Measurements from ENCODE around the gene IFNLR1. TPM values are rescaled to one million over a fixed set of nuclear protein-coding genes. Genes with fewer than 3 reads are reported as not detected.

Gene IFNLR1
- polyA plus RNA-seq, 3 donors: not detected

- no peak overlapping the region for H3K27ac Mint-ChIP-seq
- no peak overlapping the region for H3K4me3 Mint-ChIP-seq
- no peak for DNase-seq
- 92% methylated on average over 5 of the region's 12 CpGs for WGBS (ENCODE audit: insufficient coverage)
- no peaks in the 10 kb centered on the region for H3K4me1 Mint-ChIP-seq
- Histone ChIP-seq H3K9ac (ENCODE audit: insufficient read depth, low read length, poor library complexity, severe bottlenecking) (no peak overlapping the region), H2AFZ (ENCODE audit: insufficient read depth, low read depth, low read length, poor library complexity, severe bottlenecking) (no peak overlapping the region), H4K20me1 (ENCODE audit: insufficient read depth, low read length) (no peaks in the 10 kb centered on the region), H3K4me3 (replicated peaks in 1 of 3; ENCODE audit: low read depth in 2 of 3, low read length in 3 of 3) (no peak overlapping the region), H3K9me3 (replicated peaks in 1 of 2; ENCODE audit: control insufficient read depth in 1 of 2, insufficient read depth in 1 of 2, low read length in 2 of 2) (peaks cover 0 to 4% of the 10 kb centered on the region in 2 donors), H3K79me2 (ENCODE audit: insufficient read depth, low read length) (no peaks in the 10 kb centered on the region), H3K4me1 (ENCODE audit: control insufficient read depth in 1 of 2, insufficient read depth in 2 of 2, low read length in 2 of 2) (no peaks in the 10 kb centered on the region), H3K27me3 (ENCODE audit: control insufficient read depth in 2 of 2, insufficient read depth in 2 of 2, low read length in 2 of 2) (no peaks in the 10 kb centered on the region), H3K27ac (ENCODE audit: low read depth in 1 of 2, low read length in 2 of 2) (no peak overlapping the region), H3K36me3 (replicated peaks in 1 of 2; ENCODE audit: control insufficient read depth in 1 of 2, insufficient read depth in 2 of 2, low read length in 2 of 2) (no peaks in the 10 kb centered on the region), H3K4me2 (replicated peaks; ENCODE audit: extremely low read depth, low read length, poor library complexity, severe bottlenecking) (no peak overlapping the region)
- peaks cover 0 to 3% (median 2%) of the 10 kb centered on the region in 7 donors for H3K9me3 Mint-ChIP-seq
- no peak for TF ChIP-seq CTCF (IDR thresholded peaks at IDR 0.05)
- H3K36me3 Mint-ChIP-seq: no peaks in the 10 kb centered on the region
- intact Hi-C loops (cut with micrococcal nuclease): no loop called here
- H3K27me3 Mint-ChIP-seq (ENCODE audit: low read depth in 3 of 3): peaks cover 2 to 10% (median 8%) of the 10 kb centered on the region in 3 donors
Observed at GRCh38 chr1:24206516-24207394, 19.7 kb upstream of the IFNLR1 start.

- Mint-ChIP-seq H3K27ac (no peak overlapping the region), H3K4me1 (no peaks in the 10 kb centered on the region), H3K27me3 (ENCODE audit: low read depth in 3 of 3) (peaks cover 2 to 10% (median 8%) of the 10 kb centered on the region in 3 donors), H3K9me3 (peaks cover 0 to 3% (median 0%) of the 10 kb centered on the region in 7 donors), H3K4me3 (no peak overlapping the region), H3K36me3 (no peaks in the 10 kb centered on the region)
- TF ChIP-seq CTCF (IDR thresholded peaks at IDR 0.05): no peak
- Histone ChIP-seq H3K27ac (ENCODE audit: low read depth in 1 of 2, low read length in 2 of 2) (no peak overlapping the region), H3K9ac (ENCODE audit: insufficient read depth, low read length, poor library complexity, severe bottlenecking) (no peak overlapping the region), H3K4me1 (ENCODE audit: control insufficient read depth in 1 of 2, insufficient read depth in 2 of 2, low read length in 2 of 2) (no peaks in the 10 kb centered on the region), H3K9me3 (replicated peaks in 1 of 2; ENCODE audit: control insufficient read depth in 1 of 2, insufficient read depth in 1 of 2, low read length in 2 of 2) (no peaks in the 10 kb centered on the region), H3K36me3 (replicated peaks in 1 of 2; ENCODE audit: control insufficient read depth in 1 of 2, insufficient read depth in 2 of 2, low read length in 2 of 2) (no peaks in the 10 kb centered on the region), H4K20me1 (ENCODE audit: insufficient read depth, low read length) (no peaks in the 10 kb centered on the region), H3K4me3 (replicated peaks in 1 of 3; ENCODE audit: low read depth in 2 of 3, low read length in 3 of 3) (no peak overlapping the region), H3K4me2 (replicated peaks; ENCODE audit: extremely low read depth, low read length, poor library complexity, severe bottlenecking) (no peak overlapping the region), H3K27me3 (ENCODE audit: control insufficient read depth in 2 of 2, insufficient read depth in 2 of 2, low read length in 2 of 2) (no peaks in the 10 kb centered on the region), H2AFZ (ENCODE audit: insufficient read depth, low read depth, low read length, poor library complexity, severe bottlenecking) (no peak overlapping the region), H3K79me2 (ENCODE audit: insufficient read depth, low read length) (no peaks in the 10 kb centered on the region)
- no peak for DNase-seq
- 93% methylated on average over 3 of the region's 12 CpGs for WGBS (ENCODE audit: insufficient coverage)
- intact Hi-C loops (cut with micrococcal nuclease): no loop called here
Observed at GRCh38 chr1:24206083-24206464, 19.0 kb upstream of the IFNLR1 start.

Measured in CD14-positive monocyte (primary cell).